DOHH2 (cell line): ENCODE data around the gene CST5.

ENCODE experiments used
- H3F3A ChIP-seq: fragments of 200-600 bp; sonication (generic), shearing (Covaris generic); 2 replicates; pipeline ENCODE4 v1.6.0; 2016; ENCODE audit warnings: antibody characterized with exemption, mild to moderate bottlenecking; ENCODE audit not compliant: control insufficient read depth, insufficient read depth
- H3K27ac ChIP-seq: fragments of 200-600 bp; sonication (generic); 2 replicates; pipeline ENCODE4 v1.5.1; 2014; ENCODE audit warnings: low read depth, mild to moderate bottlenecking, low read length, moderate library complexity
- H3K27me3 ChIP-seq: fragments of 200-600 bp; sonication (generic); 2 replicates; pipeline ENCODE4 v1.6.1; 2014; ENCODE audit warnings: mild to moderate bottlenecking, low read length, mixed read lengths; ENCODE audit not compliant: control insufficient read depth
- H3K36me3 ChIP-seq: fragments of 200-600 bp; sonication (generic); 2 replicates; pipeline ENCODE4 v1.6.1; 2014; ENCODE audit warnings: mild to moderate bottlenecking, low read length, moderate library complexity, mixed read lengths; ENCODE audit not compliant: control insufficient read depth
- H3K4me1 ChIP-seq: fragments of 200-600 bp; sonication (generic); 2 replicates; pipeline ENCODE4 v1.6.1; 2014; ENCODE audit warnings: mild to moderate bottlenecking, low read length, mixed read lengths; ENCODE audit not compliant: control insufficient read depth
- H3K4me2 ChIP-seq: fragments of 200-600 bp; sonication (generic); 2 replicates; pipeline ENCODE4 v1.6.0; 2014; ENCODE audit warnings: mild to moderate bottlenecking, low read length, moderate library complexity
- H3K4me3 ChIP-seq: fragments of 200-600 bp; sonication (generic); 2 replicates; pipeline ENCODE4 v1.5.1; 2014; ENCODE audit warnings: mild to moderate bottlenecking, low read length, mixed read lengths
- H3K79me2 ChIP-seq: fragments of 200-600 bp; sonication (generic); 2 replicates; pipeline ENCODE4 v1.6.1; 2014; ENCODE audit warnings: mild to moderate bottlenecking, low read length, mixed read lengths; ENCODE audit not compliant: control insufficient read depth
- H3K9me2 ChIP-seq: fragments of 200-600 bp; sonication (generic); replicated peaks from 2 replicates; pipeline ENCODE4 v1.6.1; 2014; ENCODE audit warnings: mild to moderate bottlenecking, low read length, mixed read lengths; ENCODE audit not compliant: control insufficient read depth
- H3K9me3 ChIP-seq: fragments of 200-600 bp; sonication (generic); 2 replicates; pipeline ENCODE4 v1.6.1; 2014; ENCODE audit warnings: antibody characterized with exemption, low read length, mixed read lengths; ENCODE audit not compliant: control insufficient read depth, insufficient read depth
- H4K20me1 ChIP-seq: fragments of 200-600 bp; sonication (generic); 2 replicates; pipeline ENCODE4 v1.6.0; 2014; ENCODE audit warnings: low read depth, mild to moderate bottlenecking, antibody characterized with exemption, low read length, moderate library complexity; ENCODE audit not compliant: control insufficient read depth, insufficient read depth
- EZH2phosphoT487 ChIP-seq: fragments of 200-600 bp; sonication (generic); IDR thresholded peaks from 2 replicates; pipeline ENCODE4 v1.6.1; 2017; ENCODE audit warnings: borderline replicate concordance, mild to moderate bottlenecking, antibody characterized with exemption, low read length, moderate library complexity, mixed read lengths
- TF ChIP-seq, protein P1 (sequence below): fragments of 200-600 bp; sonication (generic); IDR thresholded peaks from one replicate; pipeline ENCODE4 v1.5.1; 2014; ENCODE audit warnings: antibody characterized with exemption, mild to moderate bottlenecking, low read depth, low read length; ENCODE audit not compliant: poor library complexity, severe bottlenecking

The CST5 gene

DNA sequence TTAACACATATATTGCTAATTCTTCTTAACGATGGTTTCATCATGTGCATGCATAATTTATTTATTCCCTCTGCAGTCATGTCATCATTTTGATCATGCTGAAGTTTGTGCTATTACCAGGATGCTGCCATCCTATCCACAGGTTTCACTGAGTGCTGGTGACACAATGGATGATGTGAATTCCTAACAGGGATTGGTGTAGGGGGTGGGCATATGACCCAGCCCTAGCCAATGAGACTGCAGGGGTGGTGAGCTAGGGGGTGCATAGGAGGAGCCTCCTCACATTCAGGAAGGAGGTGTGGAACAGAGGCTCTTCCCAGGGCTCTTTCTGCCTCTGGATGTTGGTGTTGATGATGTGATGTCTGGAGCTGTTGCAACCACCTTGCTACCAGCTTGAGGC is 7.5 kb downstream of the CST5 start:
- no peak for TF ChIP-seq EZH2phosphoT487
- TF ChIP-seq, protein P1, sequence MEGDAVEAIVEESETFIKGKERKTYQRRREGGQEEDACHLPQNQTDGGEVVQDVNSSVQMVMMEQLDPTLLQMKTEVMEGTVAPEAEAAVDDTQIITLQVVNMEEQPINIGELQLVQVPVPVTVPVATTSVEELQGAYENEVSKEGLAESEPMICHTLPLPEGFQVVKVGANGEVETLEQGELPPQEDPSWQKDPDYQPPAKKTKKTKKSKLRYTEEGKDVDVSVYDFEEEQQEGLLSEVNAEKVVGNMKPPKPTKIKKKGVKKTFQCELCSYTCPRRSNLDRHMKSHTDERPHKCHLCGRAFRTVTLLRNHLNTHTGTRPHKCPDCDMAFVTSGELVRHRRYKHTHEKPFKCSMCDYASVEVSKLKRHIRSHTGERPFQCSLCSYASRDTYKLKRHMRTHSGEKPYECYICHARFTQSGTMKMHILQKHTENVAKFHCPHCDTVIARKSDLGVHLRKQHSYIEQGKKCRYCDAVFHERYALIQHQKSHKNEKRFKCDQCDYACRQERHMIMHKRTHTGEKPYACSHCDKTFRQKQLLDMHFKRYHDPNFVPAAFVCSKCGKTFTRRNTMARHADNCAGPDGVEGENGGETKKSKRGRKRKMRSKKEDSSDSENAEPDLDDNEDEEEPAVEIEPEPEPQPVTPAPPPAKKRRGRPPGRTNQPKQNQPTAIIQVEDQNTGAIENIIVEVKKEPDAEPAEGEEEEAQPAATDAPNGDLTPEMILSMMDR = no peak
- Histone ChIP-seq H3K9me2 (no peaks in the 10 kb centered on the region), H3K9me3 (no peaks in the 10 kb centered on the region), H3K27me3 (no peaks in the 10 kb centered on the region), H3K4me2 (no peak overlapping the region), H3K4me3 (no peak overlapping the region), H3K27ac (no peak overlapping the region), H3K36me3 (no peaks in the 10 kb centered on the region), H3F3A (no peaks in the 10 kb centered on the region), H3K79me2 (no peaks in the 10 kb centered on the region), H4K20me1 (no peaks in the 10 kb centered on the region), H3K4me1 (peaks cover 6% of the 10 kb centered on the region)

DNA sequence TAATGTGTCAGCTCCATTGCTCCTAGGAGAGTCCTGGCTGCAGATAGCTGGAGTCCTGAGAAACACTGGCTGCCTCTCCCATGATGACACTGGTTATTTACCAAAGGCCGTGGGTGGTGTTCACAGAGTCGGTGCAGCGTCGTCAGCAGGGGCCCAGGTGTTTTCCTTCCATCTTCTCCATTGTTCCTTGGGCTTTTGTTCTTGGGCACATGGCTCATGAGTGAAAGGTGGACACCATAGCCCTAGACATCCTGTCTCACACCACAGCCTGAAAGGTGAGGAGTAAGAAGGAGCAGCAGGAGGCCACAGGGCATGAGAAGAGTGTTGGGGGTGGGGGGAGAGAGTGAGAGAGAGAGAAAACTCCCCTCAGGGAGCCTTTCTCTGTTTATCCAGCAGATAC is 9.1 kb downstream of the CST5 start:
- Histone ChIP-seq H4K20me1 (no peaks in the 10 kb centered on the region), H3K27ac (no peak overlapping the region), H3F3A (no peaks in the 10 kb centered on the region), H3K4me2 (no peak overlapping the region), H3K4me3 (no peak overlapping the region), H3K36me3 (no peaks in the 10 kb centered on the region), H3K4me1 (peaks cover 6% of the 10 kb centered on the region), H3K79me2 (no peaks in the 10 kb centered on the region), H3K9me3 (no peaks in the 10 kb centered on the region), H3K27me3 (no peaks in the 10 kb centered on the region), H3K9me2 (no peaks in the 10 kb centered on the region)
- TF ChIP-seq, protein P1 = no peak
- TF ChIP-seq EZH2phosphoT487 = no peak

DNA sequence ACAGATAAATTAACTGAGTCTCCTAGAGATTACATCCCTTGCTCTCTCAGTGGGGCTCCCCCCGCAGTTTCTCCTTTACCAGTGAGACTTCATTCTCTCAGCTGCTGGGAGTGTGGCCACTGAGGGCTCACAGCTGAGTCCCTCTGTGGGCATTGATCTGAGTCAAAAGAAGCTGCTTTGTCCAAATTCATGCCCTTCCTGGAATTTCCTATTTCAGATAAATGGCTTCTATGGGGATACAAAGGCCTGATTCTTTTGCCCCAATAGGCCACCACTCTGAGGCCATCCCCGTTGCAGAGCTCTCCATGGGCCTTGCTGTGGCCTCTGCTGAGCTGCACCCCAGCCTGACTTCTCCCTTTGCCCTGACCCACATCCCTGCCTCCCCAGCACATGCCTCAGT is 10.0 kb downstream of the CST5 start:
- Histone ChIP-seq H3K27ac (no peak overlapping the region), H3K27me3 (no peaks in the 10 kb centered on the region), H3K79me2 (no peaks in the 10 kb centered on the region), H3F3A (no peaks in the 10 kb centered on the region), H3K36me3 (no peaks in the 10 kb centered on the region), H3K4me3 (no peak overlapping the region), H3K4me2 (no peak overlapping the region), H3K9me3 (no peaks in the 10 kb centered on the region), H4K20me1 (no peaks in the 10 kb centered on the region), H3K4me1 (peaks cover under 1% of the 10 kb centered on the region; the same call in 1 of the 2 replicates), H3K9me2 (no peaks in the 10 kb centered on the region)
- TF ChIP-seq EZH2phosphoT487 = no peak

DNA sequence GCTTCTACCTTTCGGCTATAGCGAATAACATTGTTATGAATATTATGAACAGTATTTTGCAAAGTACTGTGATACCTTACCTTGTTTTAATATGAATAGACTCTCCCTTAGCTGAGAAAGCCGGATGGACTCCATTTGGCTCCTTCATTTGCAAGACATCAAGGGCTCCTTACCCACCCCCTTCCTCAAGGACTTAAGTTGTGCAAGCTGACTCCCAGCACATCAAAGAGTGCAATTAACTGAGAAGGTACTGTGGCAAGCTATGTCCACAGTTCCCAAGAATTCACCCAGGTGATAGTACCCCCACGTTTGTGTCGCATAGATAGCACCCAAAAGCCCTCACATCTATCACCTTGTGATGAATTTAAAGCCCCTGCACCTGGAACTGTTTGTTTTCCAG is 11.2 kb downstream of the CST5 start:
- Histone ChIP-seq H3K9me3 (no peaks in the 10 kb centered on the region), H3K27ac (no peak overlapping the region), H3K4me1 (no peaks in the 10 kb centered on the region), H3F3A (no peaks in the 10 kb centered on the region), H3K4me3 (no peak overlapping the region), H3K27me3 (no peaks in the 10 kb centered on the region), H3K79me2 (no peaks in the 10 kb centered on the region), H4K20me1 (no peaks in the 10 kb centered on the region), H3K36me3 (no peaks in the 10 kb centered on the region), H3K9me2 (no peaks in the 10 kb centered on the region), H3K4me2 (no peak overlapping the region)
- no peak for TF ChIP-seq EZH2phosphoT487
- TF ChIP-seq, protein P1 = no peak
